DND-41 (cell line): Measurements from ENCODE around the gene DRAM1.
"Not testable (repeated sequence)": the region's sequence is repeated elsewhere in the genome, so short reads cannot be mapped to it uniquely, and the experiment has no call there.

Experiments used
- CTCF ChIP-seq: IDR thresholded peaks from 2 replicates; pipeline ENCODE4 v1.5.1; 2012; ENCODE audit warnings: borderline replicate concordance, low read length, moderate library complexity, mild to moderate bottlenecking; ENCODE audit not compliant: poor library complexity, severe bottlenecking; ENCODE audit errors: extremely low read depth
- EZH2 ChIP-seq: IDR thresholded peaks from 3 replicates; pipeline ENCODE4 v1.6.1; 2012; ENCODE audit warnings: borderline replicate concordance, low read depth, mild to moderate bottlenecking, moderate library complexity, low read length, inconsistent platforms; ENCODE audit not compliant: severe bottlenecking

GRCh38 chr12:101867619-101868018 is 9.8 kb upstream of the DRAM1 start:
- not testable (repeated sequence) for TF ChIP-seq CTCF, EZH2
